Inferior parietal cortex (tissue), 1 donor: ENCODE results near the gene ITPRIP.

Experiments used
- DNase-seq: peaks from one replicate; pipeline ENCODE4 v3.0.0-alpha.2; 2016; ENCODE audit errors: extremely low spot score

ITPRIP gene

GRCh38 chr10:104340641-104341040 lies 2.4 kb upstream of the ITPRIP start:
- DNase-seq, result no peak

GRCh38 chr10:104340111-104340526 lies 1.9 kb upstream of the ITPRIP start:
- DNase-seq, result no peak

- no peak for DNase-seq
Measured at GRCh38 chr10:104339469-104340110, 1.3 kb upstream of the ITPRIP start.

GRCh38 chr10:104337521-104337984 lies 712 bp downstream of the ITPRIP start:
- no peak for DNase-seq

GRCh38 chr10:104336821-104337467 lies 1.3 kb downstream of the ITPRIP start:
- no peak for DNase-seq

GRCh38 chr10:104334965-104335650 lies 3.2 kb downstream of the ITPRIP start:
- DNase-seq, result no peak

GRCh38 chr10:104334561-104334960 lies 3.7 kb downstream of the ITPRIP start:
- DNase-seq, result no peak

- no peak for DNase-seq
Measured at GRCh38 chr10:104333728-104334373, 4.4 kb downstream of the ITPRIP start.

- no peak for DNase-seq
Measured at GRCh38 chr10:104333032-104333727, 5.1 kb downstream of the ITPRIP start.

GRCh38 chr10:104332243-104333031 lies 5.8 kb downstream of the ITPRIP start:
- DNase-seq, result no peak

- no peak for DNase-seq
Measured at GRCh38 chr10:104331208-104331838, 6.9 kb downstream of the ITPRIP start.

GRCh38 chr10:104330168-104331110 lies 7.8 kb downstream of the ITPRIP start:
- no peak for DNase-seq

- no peak for DNase-seq
Measured at GRCh38 chr10:104329735-104330134, 8.5 kb downstream of the ITPRIP start.

- DNase-seq, result peak; percentile 60
Measured at GRCh38 chr10:104328896-104329710, 9.2 kb downstream of the ITPRIP start.

- DNase-seq, result no peak
Measured at GRCh38 chr10:104328646-104328895, 9.7 kb downstream of the ITPRIP start.

- no peak for DNase-seq
Measured at GRCh38 chr10:104327745-104328645, 10.3 kb downstream of the ITPRIP start.

- no peak for DNase-seq
Measured at GRCh38 chr10:104326991-104327610, 11.2 kb downstream of the ITPRIP start.
